NCI-H1417 (cell line): Measurements from ENCODE around the gene CCDC192.
"Not testable (repeated sequence)": the region's sequence is repeated elsewhere in the genome, so short reads cannot be mapped to it uniquely, and the experiment has no call there.

Experiments
- DNase-seq, 3 experiments: peaks; one replicate each; lab custom pipeline; 2025; lab: John Stamatoyannopoulos, UW

Gene CCDC192

DNA sequence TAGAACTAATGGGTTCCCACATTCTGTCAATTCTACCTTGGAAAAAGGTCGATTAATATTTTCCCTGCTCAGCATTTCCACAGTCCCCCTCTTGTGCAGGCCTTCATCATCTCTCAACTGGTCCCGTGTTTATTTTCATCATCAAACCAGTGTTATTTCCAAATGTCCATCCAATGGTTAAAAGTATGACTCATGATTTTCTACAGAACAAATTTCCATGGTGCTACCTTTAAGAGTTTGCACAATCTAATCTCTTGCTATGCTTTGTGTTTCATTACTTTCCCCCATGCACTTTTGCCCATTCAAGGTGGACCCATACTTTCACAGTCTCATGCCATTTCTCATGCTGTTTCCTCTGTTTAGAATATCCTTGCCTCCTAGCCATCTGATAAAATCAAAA lies 143.7 kb downstream of the CCDC192 start:
- no peak for DNase-seq

GRCh38 chr5:127847641-127848040 lies 144.4 kb downstream of the CCDC192 start:
- DNase-seq = not testable (repeated sequence)

DNA sequence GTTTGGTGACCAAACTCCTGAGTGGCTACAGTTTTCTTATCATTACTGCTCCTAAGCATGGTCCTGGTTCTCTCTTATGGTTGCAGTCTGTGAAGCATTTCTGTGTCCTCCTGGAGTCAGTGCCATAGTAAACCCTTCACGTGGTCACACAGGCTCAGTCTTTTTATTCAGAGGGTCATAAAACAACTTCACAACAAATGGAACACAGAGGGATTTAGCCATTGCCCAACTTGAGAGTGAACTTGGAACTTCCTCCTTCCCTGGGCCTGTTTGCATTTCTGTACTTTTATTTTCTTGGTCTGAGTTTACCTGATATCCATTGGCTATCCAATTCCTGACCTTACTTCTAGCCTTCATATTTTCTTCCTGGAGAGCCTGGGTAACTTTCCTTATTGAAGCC lies 144.9 kb downstream of the CCDC192 start:
- no peak for DNase-seq

GRCh38 chr5:127849408-127849807 lies 146.2 kb downstream of the CCDC192 start:
- DNase-seq = no peak

GRCh38 chr5:127849891-127850290 lies 146.7 kb downstream of the CCDC192 start:
- no peak for DNase-seq

DNA sequence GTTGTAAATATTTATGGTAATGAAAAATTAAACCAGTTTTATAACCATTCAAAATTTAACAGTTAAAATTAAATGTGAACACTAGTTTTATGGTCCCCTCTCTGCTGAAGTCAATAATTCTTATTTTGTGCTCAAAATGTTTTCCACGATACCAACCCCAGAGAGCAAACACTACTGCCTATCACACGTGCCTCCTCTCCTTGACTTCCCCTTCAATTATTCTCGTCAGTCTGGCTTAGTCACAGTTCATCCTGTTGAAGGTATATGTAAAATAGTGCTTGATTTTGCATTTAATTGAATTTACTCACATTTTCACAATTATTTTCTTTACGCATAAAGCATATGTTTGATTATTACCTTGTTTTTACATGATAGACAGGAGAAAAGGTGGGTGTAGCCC lies 148.8 kb downstream of the CCDC192 start:
- DNase-seq = no peak

DNA sequence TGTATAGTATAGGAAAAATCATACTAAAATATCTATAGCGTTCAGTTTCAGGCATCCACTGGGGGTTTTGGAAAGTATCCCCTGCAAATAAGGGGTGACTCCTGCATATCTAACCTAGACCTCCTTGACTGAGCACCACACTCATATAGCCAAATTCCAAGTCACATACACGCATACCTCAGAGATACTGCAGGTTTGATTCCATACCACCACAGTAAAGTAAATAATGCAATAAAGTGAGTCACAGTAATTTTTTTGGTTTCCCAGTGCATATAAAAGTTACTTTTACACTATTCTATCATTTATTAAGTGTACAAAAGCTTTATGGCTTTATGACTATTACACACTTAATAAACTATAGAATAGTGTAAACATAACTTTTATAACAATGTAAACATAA lies 151.3 kb downstream of the CCDC192 start:
- no peak for DNase-seq

- DNase-seq = no peak
Observed at GRCh38 chr5:127856292-127856691, 153.1 kb downstream of the CCDC192 start.

DNA sequence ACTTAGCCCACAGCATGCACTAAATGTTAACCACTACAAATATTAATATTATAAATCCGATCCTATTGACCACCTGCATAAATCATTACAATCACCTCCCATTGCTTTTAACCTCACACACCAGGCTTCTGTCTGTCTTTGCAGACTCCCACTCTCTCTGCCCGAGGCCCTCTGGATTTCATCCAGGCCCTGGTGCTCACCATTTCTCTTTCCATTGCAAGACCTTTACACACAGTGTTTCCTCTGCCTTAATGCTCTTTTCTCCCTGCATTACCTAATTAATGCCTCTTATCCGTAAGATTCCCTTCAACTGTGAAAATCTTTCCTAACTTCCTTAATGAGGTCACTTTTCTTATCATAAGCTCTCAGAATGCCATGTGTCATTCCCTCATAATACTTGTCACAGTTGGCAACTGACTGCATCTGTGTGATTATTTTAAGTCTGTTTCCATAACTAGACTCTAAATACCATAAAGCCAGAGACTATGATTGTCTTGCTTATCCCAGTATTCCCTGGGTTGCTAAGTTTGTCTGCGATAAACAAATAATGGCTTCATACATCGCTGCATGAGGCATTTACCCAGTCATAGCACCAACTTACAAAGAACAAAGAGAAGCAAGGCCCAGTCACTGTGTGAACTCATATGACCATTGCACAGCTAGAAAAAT lies 155.1 kb downstream of the CCDC192 start:
- no peak for DNase-seq

- DNase-seq = no peak
Observed at GRCh38 chr5:127860291-127860690, 157.1 kb downstream of the CCDC192 start.

DNA sequence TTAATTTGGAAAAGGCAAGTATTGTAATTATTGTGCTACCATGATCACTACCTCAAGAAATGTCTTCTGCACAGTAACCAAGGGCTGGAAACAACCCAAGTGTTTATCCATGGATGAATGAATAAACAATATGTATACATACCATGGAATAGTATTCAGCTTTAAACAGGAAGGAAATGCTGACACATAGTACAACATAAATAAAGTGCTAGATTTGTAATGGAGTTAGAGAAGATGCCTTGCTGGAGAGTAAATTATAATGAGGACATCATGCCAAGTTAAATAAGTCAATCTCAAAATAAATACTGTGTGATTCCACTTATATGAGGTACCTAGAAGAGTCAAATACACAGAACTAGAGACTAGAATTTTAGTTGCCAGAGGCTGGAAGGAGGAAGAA lies 160.0 kb downstream of the CCDC192 start:
- no peak for DNase-seq

DNA sequence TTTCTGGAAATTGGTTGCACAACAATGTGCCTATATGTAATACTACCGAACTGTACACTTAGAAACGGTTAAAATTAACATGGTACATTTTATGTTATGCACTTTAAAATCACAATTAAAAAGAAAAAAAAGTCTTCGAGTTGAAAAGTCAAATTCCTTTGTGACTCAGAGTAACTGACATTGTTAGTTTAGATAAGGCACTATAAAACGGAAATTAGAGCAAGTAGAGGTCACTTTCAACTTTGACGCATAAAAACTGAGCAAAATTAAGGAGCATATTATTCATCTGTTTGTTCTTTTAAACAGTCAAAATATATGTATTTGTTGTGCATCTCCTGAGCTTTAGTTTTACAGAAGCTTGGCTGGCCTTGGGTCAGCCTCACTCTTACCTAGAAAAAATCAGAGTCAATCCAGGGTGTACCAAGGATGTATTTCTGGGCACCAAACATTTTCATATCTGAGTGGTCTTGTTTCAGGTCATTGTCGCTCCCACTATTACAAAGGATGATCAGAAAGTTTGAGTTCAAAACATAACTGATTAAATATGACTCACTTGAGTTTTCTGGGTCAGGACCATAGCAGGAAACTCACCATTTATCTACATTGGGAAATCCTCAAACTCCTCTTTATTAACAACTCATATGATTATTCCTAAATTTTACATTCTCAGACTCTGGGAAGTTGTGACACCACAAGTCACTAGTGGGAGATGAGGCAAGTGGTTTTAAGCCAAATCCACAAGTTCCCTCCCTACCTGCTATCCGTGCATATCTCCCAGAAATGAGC lies 160.6 kb downstream of the CCDC192 start:
- no peak for DNase-seq

- no peak for DNase-seq
Observed at GRCh38 chr5:127864511-127864910, 161.3 kb downstream of the CCDC192 start.

DNA sequence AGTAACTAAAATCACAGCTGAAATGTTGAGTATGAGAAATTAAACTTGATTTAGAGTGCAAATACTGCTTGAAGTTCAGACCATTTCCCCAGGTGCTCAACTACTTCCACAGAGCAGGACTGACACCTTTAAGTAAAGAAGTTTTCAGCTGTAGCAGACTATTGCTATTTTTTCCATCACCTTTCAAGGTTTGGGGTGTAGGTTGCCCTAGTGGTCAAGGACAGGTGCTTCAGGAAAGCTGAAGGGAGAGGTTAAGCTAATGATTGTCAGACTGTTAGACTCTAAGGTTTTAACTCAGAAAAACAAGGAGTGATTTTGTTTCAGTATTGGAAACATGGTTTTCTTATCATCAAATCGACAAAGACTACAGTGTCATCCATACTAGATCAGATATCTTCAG lies 162.1 kb downstream of the CCDC192 start:
- DNase-seq = no peak

GRCh38 chr5:127867022-127867783 lies 164.0 kb downstream of the CCDC192 start:
- DNase-seq = no peak

- DNase-seq = no peak
Observed at GRCh38 chr5:127870914-127871313, 167.7 kb downstream of the CCDC192 start.

GRCh38 chr5:127871503-127872153 lies 168.4 kb downstream of the CCDC192 start:
- DNase-seq = no peak

GRCh38 chr5:127872494-127872893 lies 169.3 kb downstream of the CCDC192 start:
- DNase-seq = no peak

GRCh38 chr5:127875235-127876021 lies 172.2 kb downstream of the CCDC192 start:
- peak; percentile 66 to 88 (median 76) for DNase-seq

GRCh38 chr5:127876384-127876783 lies 173.2 kb downstream of the CCDC192 start:
- no peak for DNase-seq

DNA sequence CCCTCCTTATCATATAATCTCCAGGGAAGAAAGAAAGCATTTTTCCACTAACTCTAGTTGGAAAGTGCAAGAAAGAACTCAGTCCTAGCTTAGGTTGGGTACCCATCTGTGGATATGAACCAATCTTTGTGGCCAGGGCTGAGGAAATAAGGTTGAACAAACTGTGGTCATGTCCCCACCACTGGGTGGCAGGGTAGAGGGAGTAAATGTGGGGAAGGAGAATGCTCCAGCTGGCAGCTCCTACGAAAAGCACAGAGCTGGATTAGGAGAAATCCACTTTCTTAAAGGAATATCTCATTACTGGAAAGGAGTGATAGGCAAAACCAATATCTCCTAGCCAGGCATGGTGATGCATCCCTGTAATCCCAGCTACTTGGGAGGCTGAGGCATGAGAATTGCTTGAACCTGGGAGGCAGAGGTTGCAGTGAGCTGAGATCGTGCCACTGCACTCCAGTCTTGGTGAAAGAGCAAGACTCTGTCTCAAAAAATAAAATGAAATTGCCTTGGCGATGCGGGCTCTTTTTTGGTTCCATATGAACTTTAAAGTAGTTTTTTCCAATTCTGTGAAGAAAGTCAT lies 175.1 kb downstream of the CCDC192 start:
- peak; percentile 6 to 54 (median 35) for DNase-seq
